HG03095 (cell line): ENCODE data around the gene RAB3A.

Source experiments
- ATAC-seq: cut with Tn5 transposase; IDR thresholded peaks from one replicate; pipeline ENCODE4 v1.9.1; 2021; ENCODE audit warnings: moderate library complexity; ENCODE audit not compliant: unreplicated experiment

Gene RAB3A, protein sequence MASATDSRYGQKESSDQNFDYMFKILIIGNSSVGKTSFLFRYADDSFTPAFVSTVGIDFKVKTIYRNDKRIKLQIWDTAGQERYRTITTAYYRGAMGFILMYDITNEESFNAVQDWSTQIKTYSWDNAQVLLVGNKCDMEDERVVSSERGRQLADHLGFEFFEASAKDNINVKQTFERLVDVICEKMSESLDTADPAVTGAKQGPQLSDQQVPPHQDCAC

DNA sequence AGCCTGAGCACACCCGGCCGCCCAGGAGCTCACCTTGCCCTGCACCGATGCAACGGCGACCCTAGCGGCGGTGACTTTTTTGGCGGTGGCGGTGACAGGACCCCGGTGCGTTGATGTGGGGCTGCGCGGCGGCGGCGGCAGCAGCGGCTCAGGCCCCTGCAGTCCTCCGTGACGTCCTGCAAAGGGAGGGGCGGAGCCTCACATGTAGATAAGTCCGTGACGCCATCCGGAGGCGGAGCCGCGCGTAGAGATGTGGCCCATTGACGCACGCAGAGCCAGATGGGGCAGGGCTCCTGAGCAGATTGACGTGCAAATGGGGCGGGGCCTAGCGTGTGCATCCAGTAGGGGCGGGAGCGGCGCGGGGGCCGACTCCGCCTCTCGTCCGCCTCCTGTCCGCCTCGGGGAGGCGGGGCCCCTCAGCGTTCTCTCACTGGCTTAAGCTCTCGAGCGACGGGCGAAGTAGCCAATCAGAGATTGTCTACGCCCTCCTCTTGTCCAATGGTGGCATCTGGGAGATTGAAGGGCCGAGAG is at the start of gene RAB3A:
RAB3A (minus strand) TSS at position 180 of the 531 bp plus-strand sequence. CDS start 1,302 bp downstream, outside the sequence.
- ATAC-seq = peak; percentile 86

DNA sequence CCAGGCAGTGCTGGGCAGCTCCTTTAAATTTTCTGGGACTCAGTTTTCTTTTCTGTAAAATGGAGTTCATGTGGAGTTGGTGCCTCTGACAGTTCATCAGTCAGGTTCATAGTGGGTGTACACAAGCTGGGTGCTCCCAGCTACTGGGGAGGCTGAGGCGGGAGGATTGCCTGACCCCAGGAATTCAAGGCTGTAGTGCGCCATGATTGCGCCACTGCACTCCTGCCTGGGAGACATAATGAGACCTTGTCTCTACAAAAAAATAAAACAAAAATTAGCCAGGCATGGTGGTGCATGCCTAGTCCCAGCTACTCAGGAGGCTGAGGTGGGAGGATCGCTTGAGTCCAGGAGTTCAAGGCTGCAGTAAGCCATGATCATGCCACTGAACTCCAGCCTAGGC is 49.3 kb upstream of the RAB3A start:
- no peak for ATAC-seq

DNA sequence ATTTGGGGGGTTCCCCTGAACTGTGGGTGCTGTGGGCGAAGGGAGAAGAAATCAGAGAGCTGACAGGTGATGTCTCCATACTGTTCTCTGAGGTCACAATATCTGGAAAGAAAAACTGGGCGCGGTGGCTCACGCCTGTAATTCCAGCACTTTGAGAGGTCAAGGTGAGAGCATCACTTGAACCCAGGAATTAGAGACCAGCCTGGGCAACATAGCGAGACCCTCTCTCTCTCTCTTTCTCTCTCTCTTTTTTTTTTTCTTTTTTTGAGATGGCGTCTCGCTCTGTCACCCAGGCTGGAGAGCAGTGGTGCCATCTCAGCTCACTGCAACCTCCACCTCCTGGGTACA is 48.5 kb upstream of the RAB3A start:
- ATAC-seq = no peak

DNA sequence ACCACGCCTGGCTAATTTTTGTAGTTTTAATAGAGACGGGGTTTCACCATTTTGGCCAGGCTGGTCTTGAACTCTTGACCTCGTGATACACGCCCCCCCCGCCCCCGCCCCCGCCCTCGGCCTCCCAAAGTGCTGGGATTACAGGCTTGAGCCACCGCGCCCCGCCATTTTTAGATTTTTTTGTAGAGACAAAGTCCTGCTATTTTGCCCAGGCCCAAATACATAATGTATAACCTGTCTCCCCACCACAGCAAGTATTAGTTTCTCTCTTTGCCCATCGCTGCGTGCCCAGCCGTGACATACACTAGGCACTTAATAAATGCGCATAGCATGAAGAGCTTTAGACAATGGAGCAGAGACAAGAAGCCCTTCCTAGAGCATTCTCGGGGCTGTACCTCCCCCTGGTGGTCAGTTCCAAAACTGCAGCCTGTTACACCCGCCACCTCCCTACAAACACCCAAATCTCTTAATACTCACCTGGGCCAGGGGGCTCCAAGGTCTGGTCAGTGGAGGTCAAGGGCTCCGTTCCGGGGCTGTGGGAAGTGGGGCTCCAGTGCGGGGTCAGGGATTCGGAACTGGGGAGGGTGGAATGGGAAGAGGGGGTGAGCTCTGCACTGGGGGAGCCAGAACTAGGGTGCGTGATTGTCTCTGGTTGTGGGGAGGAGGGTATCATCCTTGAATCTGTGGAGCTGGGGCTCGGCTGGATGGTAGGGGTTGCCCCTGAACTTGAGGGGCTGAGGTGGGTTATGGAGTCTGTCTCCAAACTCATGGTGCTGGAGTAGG is 47.9 kb upstream of the RAB3A start:
- no peak for ATAC-seq

DNA sequence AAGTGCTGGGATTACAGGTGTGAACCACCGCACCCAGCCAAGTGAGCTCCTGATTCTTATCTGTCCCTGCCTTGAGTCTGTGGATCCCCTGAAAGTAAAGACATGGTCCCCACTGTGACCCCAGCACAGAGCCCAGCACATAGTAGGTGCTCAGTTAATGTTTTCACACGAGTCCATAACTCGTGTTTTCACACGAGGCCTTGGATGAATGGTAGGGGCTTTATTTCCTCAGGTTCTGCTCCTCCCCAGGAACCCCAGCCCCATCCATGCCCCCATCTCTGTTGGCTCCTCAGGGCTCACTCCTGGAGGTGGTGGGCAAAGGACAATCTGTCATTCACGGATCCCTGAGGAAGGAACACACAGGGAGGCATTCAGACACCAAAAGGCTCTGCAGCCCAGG is 46.0 kb upstream of the RAB3A start:
- no peak for ATAC-seq

DNA sequence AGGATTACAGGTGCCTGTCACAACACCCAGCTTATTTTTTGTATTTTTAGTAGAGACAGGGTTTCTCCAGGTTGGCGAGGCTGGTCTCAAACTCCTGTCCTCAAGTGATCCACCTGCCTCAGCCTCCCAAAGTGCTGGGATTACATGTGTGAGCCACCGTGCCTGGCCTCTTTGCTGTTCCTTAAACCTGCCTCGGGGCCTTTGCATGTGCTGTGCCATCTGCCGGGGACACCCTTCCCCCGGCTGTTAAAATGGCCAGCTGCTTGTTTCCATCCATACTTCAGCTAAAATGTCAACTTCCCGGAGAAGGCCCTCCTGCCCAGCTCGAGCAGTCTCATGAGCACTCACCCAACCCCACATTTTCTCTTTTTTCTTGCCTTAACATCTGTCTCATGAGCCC is 41.5 kb upstream of the RAB3A start:
- ATAC-seq = no peak

DNA sequence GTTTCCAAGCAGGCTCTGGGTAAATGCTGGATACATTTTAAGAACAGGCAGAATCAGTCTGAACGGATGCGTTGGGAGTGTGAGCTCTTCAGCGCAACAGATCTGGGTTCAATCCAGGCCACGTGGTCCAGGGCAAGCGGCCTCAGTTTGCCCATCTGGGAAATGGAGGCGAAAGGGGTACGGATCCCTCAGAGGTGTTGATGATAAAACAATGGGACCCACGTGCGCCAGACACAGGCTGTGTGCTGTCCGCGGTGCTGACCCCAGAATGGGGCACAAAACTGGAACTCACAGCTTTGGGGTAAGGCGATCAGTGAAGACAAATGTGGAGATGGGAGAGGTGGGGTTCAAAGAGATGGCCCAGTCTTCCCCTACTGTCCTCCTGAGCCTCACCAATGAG is 35.5 kb upstream of the RAB3A start:
- no peak for ATAC-seq

DNA sequence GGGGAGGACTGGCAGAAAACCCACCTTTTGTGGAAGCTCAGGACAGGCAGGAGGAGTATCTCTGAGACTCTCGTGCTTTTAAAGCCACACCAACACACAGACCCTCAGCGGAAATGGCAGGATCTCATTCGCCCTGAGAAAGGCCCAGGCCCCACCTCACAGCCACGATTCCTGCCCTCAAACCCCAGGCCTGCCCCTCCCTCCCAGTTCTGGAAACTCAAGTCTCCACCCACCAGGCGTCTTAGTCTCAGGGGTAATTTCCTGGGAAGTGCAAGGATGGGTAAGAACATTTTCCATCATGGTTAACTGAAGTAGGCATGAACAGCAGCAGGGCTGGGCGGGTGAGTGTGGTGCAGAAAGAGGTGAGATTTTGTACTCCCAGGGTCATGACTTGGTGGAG is 30.4 kb upstream of the RAB3A start:
- no peak for ATAC-seq

DNA sequence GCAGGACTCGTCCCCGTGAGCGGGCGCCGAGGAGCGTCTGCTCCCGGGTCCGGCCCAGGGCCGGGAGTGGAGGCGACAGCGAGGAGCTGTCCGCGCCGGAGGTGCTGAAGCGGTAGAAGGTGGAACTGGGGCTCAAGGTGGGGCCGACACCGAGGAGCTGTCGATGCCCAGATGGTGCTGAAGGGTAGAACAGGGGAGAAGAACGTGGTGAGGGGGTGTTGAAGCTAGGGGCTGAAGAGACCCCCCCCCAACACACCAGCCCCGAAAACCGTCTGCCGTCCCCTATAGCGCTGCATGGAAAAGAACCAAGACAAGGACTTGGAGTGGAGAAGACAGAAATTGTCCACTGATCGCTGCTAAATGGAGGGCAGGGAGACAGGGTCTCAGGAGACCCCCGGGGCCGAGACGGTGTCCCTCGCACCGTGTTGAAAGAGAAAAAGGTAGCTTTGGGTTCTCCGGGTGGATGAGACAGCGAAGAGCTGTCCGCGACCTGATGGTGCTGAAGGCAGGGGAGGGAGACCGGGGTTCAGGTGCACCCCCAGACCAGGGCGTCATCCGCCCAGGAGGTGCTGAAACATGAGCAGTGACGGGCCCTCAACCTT is 29.5 kb upstream of the RAB3A start:
- no peak for ATAC-seq

DNA sequence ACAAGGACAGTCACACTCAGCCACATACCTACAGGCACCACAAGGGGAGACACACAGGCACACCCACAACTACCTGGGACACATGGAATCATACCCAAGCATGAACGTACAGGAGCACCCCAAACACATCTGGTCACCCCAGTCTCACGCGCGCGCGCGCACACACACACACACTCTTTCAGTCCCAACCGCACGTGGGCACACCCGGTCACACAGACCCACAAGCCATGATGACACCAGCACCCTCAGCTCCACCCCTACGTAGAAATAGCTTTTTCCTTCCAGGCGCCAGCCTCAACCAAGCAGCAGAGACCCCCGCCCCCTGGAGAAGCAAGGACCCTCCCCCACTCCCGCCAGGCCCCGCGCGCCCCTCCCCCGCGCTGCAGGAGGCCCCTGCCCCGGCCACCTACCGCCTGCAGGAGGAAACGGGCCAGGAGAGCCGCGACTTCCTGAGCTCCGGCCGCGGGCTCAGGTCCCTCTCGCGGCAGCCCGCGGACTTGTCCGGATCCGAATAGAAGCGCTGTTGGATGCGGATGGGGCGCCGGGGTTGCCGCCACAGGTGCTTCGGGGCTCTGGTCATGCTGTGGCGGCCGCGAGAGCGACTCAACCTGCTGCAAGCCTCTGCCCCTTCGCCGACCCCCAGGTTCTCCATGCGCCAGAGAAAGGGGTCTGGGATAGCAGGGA is 28.8 kb upstream of the RAB3A start:
- no peak for ATAC-seq

DNA sequence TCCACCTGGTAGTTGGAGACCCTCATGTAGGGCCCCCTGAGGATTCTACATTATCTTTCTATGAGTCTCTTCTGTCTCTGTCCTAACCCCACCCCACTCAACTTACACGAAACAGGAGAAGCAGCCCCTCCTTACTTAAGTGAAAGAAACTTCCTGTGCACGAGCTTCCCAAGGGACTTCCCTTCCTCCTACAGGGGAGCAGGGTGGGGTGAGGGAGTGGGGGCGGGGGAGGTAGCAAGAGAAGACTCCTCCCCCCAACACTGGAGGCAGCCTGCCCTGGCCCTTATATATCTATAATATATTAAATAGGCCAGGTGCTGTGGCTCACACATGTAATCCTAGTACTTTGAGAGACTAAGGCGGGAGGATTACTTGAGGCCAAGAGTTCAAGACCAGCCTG is 27.9 kb upstream of the RAB3A start:
- no peak for ATAC-seq

DNA sequence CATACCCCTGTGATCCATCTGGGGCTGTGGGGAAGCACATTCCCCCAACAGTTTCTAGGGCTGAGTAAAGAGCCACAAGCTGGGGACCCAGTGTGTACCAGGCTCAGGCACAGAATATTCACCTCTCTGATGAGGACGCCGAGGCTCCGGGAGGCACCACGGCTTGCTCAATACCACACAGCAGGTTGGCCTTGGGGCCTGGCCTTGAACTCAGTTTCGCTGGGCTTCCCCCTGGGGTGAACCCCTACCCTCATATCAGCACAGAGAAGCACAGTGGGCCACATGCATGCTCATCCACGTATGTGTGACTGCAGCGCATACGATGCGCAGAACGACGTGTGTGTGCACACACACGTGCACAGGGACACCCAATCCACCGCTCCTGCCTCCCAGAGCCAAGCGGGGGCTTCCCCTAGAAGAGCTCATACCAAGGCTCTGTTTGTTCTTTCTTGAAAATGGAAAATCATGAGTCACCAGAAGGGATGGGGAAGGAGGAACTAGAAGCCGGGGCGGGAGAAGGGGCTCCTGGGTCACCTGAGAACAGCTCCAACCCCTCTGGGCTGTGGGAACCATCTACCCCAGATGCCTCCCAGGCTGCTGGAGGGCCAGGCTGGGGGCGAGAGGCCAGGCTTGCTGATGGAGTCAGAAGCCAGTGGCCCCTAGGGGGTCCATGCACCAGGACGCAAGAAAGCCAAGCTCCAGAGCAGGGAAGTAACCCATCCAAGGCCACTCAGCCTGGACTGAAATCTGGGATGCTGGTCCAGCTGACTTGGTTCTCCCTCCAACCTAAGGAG is 27.3 kb upstream of the RAB3A start:
- no peak for ATAC-seq

DNA sequence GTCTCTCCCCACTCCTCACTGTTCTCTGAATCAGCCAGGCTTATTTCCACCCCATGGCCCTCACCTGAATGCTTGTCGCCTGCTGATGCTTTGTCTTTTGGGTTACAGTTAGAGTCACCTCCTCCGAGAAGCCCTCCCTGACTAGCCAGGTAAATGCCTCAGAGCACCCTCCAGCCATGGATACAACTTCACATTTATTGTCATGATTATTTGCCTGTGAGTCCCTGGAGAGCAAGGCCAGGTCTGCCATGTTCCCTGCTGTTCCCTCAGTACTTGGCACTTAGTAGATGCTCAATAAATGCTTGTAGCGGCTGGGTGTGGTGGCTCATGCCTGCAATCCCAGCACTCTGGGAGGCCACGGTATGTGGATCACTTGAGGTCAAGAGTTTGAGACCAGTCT is 26.1 kb upstream of the RAB3A start:
- no peak for ATAC-seq

DNA sequence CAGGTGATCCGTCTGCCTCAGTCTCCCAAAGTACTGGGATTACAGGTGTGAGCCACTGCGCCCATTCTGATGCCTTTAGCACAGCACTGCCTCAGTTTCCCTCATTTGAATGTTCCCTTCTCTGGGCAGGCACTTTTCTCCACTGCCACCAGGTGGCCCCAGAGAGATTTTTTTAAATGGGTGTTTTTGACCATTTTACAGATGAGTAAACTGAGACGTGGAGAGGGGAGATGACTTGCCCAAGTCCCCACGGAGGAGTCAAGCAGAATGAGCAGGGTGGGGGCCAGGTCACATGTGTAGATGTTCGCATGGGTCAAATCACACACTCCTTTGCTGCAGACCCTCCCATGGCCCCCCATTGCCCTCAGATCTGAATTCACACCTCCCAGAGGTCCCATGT is 25.6 kb upstream of the RAB3A start:
- no peak for ATAC-seq

DNA sequence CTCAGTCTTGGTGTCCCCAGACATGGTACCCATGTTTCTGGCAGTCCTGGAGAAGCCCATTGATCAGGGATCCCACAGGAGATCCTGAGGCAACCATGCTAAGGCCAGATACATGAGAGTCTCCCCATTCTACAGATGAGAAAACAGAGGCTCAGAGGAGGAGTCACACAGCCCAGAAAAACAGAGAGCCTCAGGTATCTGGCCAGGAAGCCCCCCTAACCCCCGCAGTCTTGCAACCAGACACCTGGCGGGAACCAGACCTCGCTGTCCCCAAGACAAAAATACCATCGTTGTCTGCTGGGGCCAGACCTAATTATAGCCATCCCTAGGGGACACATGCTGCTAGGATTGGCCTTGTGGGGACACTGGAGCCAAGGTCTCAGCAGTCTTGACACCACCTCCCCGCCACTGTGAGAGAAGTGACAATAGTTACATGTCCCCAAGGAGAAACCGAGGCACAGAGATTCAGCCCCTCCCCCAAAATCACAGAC is 24.0 kb upstream of the RAB3A start:
- no peak for ATAC-seq

DNA sequence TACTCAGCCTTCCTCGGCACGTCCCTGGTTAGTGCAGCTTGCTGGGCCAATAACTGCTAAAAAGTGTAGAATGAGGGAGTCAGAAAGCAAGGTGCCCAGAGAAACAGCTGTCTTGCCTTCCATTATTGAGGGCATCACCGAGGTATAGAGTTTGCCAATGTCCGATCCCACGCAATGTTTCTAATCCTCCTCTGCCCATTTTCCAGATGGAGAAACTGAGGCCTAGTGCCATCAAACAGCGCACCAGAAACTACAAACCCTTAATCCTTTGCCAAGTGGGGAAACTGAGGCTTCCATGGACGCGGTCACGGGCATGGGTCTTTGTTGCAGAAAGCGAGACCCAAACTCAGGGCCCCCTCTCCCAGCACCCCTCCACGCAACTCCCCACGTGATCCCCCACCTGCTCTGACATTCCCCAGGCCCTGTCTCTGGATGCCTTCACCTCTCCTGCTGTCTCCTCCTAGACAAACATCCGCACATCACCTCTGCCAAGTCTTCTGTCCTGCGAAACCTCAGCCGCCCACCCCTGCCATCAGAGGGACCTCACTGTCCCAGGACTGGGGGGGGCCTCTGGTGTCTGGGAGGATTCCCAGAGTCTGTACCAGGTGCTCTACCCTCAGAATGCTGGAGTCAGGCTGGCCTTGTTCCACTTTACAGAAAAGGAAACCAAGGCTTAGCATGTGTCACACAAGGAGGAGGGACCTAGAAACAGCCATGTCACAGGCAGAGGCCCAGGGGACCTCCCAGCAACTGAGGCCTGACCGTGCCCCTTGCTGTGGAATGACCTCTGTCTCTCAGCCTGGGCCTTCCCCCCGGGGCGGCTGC is 23.3 kb upstream of the RAB3A start:
- ATAC-seq = no peak

DNA sequence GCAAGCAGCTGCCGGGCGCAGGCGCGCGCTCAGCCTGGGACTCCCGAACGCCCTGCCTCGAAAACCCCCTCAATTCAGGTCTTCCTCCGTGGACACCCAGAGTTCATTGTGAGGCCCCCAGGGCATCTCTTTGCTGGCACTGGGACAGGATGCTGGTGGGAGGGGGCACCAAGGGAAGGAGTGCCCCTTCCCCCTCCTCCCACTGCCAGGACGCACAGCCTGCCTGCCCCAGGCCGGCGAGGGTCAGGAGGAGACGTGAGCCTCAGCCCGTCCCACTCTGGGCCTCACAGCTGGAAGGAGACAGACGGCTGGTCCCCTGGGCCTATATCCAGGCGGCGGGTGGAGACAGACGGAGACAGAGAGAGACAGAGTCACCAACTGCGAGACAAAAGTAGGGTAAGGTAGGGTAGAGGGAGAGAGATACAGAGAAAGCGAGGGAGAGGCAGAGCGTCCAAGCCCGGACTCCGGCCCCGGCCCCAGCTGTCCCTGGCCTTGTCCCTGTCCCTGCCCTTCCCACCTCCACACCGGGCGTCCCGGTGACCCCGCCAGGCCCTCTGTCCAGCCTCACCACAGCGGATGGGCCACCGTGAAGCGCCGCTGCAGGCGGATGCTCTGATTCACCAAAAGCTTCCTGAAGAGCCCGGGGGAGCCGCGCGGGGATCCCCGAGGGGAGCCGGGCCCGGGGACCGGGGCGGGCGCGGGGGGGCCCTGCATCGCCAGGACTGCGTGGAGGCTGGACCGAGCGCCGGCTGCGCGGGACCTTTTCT is 22.0 kb upstream of the RAB3A start, which contains the start of gene PDE4C:
PDE4C (minus strand) TSS at position 737 of the 767 bp plus-strand sequence; CDS start at position 714, 23 bp downstream.
- ATAC-seq = no peak

DNA sequence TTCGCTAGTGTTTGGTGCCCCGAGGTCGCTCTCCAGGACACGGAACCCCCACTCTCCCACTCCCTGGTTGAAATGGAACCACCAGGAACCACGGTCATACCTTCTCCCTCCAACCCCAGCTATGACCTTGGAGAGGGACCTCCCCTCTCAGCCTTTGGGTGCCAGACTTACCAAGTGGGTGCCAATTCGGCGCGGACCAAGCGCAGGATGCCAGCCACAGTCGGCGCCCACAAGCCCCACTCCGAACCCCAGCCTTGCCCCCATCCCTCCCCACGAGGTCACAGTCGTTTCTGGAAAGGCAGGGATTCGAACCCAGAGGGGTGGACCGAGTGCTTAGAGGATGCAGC is 21.5 kb upstream of the RAB3A start:
- ATAC-seq = no peak
